ENCODE results near the gene PCDHGB2. TPM values are rescaled to one million over a fixed set of nuclear protein-coding genes. Genes with fewer than 3 reads are reported as not detected.
"Not testable (repeated sequence)": the region's sequence is repeated elsewhere in the genome, so short reads cannot be mapped to it uniquely, and the experiment has no call there.

Gene PCDHGB2
- total and polyA plus RNA-seq, 5 donors = 1.9 to 6.5 (median 4.2) TPM

- WGBS = 30% methylated on average over 77 of the region's 77 CpGs
- intact Hi-C loops (cut with DNase I) = no loop called here
- no peak overlapping the region for H3K27ac ChIP-seq (ENCODE audit: low read length)
- no peaks in the 10 kb centered on the region for H3K27me3 ChIP-seq (ENCODE audit: control insufficient read depth, insufficient read depth)
- peak in 1 of 3 donors; percentile 35 for DNase-seq
- no peak overlapping the region for H3K4me3 ChIP-seq (ENCODE audit: low read length)
- no peak for ATAC-seq
- no peaks in the 10 kb centered on the region for H3K4me1 ChIP-seq (ENCODE audit: control insufficient read depth, insufficient read depth, low read length)
- H3K9me3 ChIP-seq (ENCODE audit: control insufficient read depth, low read length) = peaks cover 9% of the 10 kb centered on the region
Measured at GRCh38 chr5:141389153-141390042, 29.6 kb downstream of the PCDHGB2 start.

GRCh38 chr5:141392429-141393198 lies 32.8 kb downstream of the PCDHGB2 start, which contains the start of gene PCDHGA8:
TSS of gene PCDHGA8 (plus strand) at chr5:141392633. CDS start at chr5:141392814, 181 bp downstream.
- no peak within 1 kb of the TSS for H3K27ac ChIP-seq (ENCODE audit: low read length)
- intact Hi-C loops (cut with DNase I) = no loop called here
- no peaks in the 10 kb centered on the region for H3K27me3 ChIP-seq (ENCODE audit: control insufficient read depth, insufficient read depth)
- ATAC-seq (no peak), DNase-seq (no peak)
- H3K9me3 ChIP-seq (ENCODE audit: control insufficient read depth, low read length) = peaks cover 13% of the 10 kb centered on the region
- WGBS = 26% methylated on average over 38 of the region's 38 CpGs
- no peak within 1 kb of the TSS for H3K4me3 ChIP-seq (ENCODE audit: low read length)
- no peaks in the 10 kb centered on the region for H3K4me1 ChIP-seq (ENCODE audit: control insufficient read depth, insufficient read depth, low read length)

DNA sequence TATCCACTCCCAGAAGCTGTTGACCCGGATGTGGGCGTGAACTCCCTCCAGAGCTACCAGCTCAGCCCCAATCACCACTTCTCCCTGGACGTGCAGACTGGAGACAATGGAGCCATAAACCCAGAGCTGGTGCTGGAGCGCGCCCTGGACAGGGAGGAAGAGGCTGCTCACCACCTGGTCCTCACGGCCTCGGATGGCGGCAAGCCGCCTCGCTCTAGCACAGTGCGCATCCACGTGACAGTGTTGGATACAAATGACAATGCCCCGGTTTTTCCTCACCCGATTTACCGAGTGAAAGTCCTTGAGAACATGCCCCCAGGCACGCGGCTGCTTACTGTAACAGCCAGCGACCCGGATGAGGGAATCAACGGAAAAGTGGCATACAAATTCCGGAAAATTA lies 33.5 kb downstream of the PCDHGB2 start:
- Histone ChIP-seq H3K4me1 (ENCODE audit: control insufficient read depth, insufficient read depth, low read length) (no peaks in the 10 kb centered on the region), H3K4me3 (ENCODE audit: low read length) (no peak overlapping the region), H3K27ac (ENCODE audit: low read length) (no peak overlapping the region), H3K27me3 (ENCODE audit: control insufficient read depth, insufficient read depth) (no peaks in the 10 kb centered on the region), H3K9me3 (ENCODE audit: control insufficient read depth, low read length) (peaks cover 13% of the 10 kb centered on the region)
- intact Hi-C loops (cut with DNase I) = no loop called here
- DNase-seq (no peak), ATAC-seq (no peak)
- WGBS = 35% methylated on average over 21 of the region's 21 CpGs

DNA sequence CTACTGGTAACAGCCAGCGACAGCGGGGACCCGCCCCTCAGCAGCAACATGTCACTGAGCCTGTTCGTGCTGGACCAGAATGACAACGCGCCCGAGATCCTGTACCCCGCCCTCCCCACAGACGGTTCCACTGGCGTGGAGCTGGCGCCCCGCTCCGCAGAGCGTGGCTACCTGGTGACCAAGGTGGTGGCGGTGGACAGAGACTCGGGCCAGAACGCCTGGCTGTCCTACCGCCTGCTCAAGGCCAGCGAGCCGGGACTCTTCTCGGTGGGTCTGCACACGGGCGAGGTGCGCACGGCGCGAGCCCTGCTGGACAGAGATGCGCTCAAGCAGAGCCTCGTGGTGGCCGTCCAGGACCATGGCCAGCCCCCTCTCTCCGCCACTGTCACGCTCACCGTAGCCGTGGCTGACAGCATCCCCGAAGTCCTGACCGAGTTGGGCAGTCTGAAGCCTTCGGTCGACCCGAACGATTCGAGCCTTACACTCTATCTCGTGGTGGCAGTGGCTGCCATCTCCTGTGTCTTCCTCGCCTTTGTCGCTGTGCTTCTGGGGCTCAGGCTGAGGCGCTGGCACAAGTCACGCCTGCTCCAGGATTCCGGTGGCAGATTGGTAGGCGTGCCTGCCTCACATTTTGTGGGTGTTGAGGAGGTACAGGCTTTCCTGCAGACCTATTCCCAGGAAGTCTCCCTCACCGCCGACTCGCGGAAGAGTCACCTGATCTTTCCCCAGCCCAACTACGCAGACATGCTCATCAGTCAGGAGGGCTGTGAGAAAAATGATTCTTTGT lies 34.8 kb downstream of the PCDHGB2 start:
- DNase-seq; ATAC-seq; H3K4me1 ChIP-seq (ENCODE audit: control insufficient read depth, insufficient read depth, low read length); intact Hi-C loops (cut with DNase I); H3K27me3 ChIP-seq (ENCODE audit: control insufficient read depth, insufficient read depth); H3K27ac ChIP-seq (ENCODE audit: low read length); H3K4me3 ChIP-seq (ENCODE audit: low read length): not testable (repeated sequence)
- WGBS = 31% methylated on average over 43 of the region's 53 CpGs
- peaks cover 14% of the 10 kb centered on the region for H3K9me3 ChIP-seq (ENCODE audit: control insufficient read depth, low read length)

DNA sequence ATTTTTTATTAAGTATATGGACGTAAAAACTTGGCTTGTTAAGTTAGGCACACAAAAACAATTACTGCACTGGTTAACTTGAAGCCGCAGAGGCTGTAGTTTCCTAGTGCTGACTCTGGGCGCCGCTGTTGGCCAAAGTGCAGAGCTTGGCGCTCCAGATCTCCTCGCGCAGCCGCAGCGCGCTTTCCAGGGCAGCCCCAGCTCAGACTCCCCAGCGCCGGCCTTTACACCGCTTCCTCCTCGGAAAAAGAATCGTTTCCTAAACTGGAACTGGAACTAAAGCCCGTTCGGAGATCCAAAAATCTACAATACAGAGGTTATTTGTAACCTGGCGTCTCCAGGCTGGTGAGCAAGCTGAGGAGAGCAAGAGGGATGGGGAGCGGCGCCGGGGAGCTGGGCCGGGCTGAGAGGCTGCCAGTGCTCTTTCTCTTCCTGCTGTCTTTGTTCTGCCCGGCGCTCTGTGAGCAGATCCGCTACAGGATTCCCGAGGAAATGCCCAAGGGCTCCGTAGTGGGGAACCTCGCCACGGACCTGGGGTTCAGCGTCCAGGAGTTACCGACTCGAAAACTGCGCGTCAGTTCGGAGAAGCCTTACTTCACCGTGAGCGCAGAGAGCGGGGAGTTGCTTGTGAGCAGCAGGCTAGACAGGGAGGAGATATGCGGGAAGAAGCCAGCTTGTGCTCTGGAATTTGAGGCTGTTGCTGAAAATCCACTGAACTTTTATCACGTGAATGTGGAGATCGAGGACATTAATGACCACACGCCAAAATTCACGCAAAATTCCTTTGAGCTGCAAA lies 38.2 kb downstream of the PCDHGB2 start, which contains the start of gene PCDHGB5:
Gene PCDHGB5, plus strand, starts transcription at position 192 of the 796 bp plus-strand sequence. Its CDS starts 181 bp downstream, at position 373.
- peak in 2 of 3 donors; percentile 76 to 80 for DNase-seq
- H3K27ac ChIP-seq (ENCODE audit: low read length); H3K4me1 ChIP-seq (ENCODE audit: control insufficient read depth, insufficient read depth, low read length); H3K27me3 ChIP-seq (ENCODE audit: control insufficient read depth, insufficient read depth); intact Hi-C loops (cut with DNase I): not testable (repeated sequence)
- H3K4me3 ChIP-seq (ENCODE audit: low read length) = peak within 1 kb of the TSS; percentile 23
- ATAC-seq = peak; percentile 86 to 91
- peaks cover 14% of the 10 kb centered on the region for H3K9me3 ChIP-seq (ENCODE audit: control insufficient read depth, low read length)
- WGBS = 8% methylated on average over 24 of the region's 43 CpGs

GRCh38 chr5:141398608-141399007 lies 38.8 kb downstream of the PCDHGB2 start:
- DNase-seq (no peak), ATAC-seq (no peak)
- Histone ChIP-seq H3K4me3 (ENCODE audit: low read length) (no peak overlapping the region), H3K9me3 (ENCODE audit: control insufficient read depth, low read length) (peaks cover 13% of the 10 kb centered on the region), H3K27ac (ENCODE audit: low read length) (no peak overlapping the region), H3K27me3 (ENCODE audit: control insufficient read depth, insufficient read depth) (no peaks in the 10 kb centered on the region), H3K4me1 (ENCODE audit: control insufficient read depth, insufficient read depth, low read length) (no peaks in the 10 kb centered on the region)
- WGBS = 23% methylated on average over 15 of the region's 15 CpGs
- intact Hi-C loops (cut with DNase I) = no loop called here

DNA sequence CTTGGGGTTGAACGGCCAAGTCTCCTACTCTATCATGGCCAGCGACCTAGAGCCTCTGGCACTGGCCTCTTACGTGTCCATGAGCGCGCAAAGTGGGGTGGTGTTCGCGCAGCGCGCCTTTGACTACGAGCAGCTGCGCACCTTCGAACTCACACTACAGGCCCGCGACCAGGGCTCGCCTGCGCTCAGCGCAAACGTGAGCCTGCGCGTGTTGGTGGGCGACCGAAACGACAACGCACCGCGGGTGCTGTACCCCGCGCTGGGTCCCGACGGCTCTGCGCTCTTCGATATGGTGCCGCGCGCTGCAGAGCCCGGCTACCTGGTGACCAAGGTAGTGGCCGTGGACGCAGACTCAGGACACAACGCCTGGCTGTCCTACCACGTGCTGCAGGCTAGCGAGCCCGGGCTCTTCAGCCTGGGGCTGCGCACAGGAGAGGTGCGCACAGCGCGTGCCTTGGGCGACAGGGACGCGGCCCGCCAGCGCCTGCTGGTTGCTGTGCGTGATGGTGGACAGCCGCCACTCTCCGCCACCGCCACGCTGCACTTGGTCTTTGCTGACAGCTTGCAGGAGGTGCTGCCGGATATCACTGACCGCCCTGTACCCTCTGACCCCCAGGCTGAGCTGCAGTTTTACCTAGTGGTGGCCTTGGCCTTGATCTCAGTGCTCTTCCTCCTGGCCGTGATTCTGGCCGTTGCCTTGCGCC lies 39.9 kb downstream of the PCDHGB2 start:
- intact Hi-C loops (cut with DNase I) = loop anchor here in 1 of 4 donors (10.0 kb wide), 1 partner anchor 165 kb away; no protein-coding TSS in a partner anchor
- ATAC-seq = peak in 1 of 2 donors; percentile 19
- WGBS = 22% methylated on average over 61 of the region's 61 CpGs
- Histone ChIP-seq H3K9me3 (ENCODE audit: control insufficient read depth, low read length) (peaks cover 14% of the 10 kb centered on the region), H3K27me3 (ENCODE audit: control insufficient read depth, insufficient read depth) (no peaks in the 10 kb centered on the region), H3K4me3 (ENCODE audit: low read length) (no peak overlapping the region), H3K27ac (ENCODE audit: low read length) (no peak overlapping the region), H3K4me1 (ENCODE audit: control insufficient read depth, insufficient read depth, low read length) (no peaks in the 10 kb centered on the region)
- DNase-seq = no peak

DNA sequence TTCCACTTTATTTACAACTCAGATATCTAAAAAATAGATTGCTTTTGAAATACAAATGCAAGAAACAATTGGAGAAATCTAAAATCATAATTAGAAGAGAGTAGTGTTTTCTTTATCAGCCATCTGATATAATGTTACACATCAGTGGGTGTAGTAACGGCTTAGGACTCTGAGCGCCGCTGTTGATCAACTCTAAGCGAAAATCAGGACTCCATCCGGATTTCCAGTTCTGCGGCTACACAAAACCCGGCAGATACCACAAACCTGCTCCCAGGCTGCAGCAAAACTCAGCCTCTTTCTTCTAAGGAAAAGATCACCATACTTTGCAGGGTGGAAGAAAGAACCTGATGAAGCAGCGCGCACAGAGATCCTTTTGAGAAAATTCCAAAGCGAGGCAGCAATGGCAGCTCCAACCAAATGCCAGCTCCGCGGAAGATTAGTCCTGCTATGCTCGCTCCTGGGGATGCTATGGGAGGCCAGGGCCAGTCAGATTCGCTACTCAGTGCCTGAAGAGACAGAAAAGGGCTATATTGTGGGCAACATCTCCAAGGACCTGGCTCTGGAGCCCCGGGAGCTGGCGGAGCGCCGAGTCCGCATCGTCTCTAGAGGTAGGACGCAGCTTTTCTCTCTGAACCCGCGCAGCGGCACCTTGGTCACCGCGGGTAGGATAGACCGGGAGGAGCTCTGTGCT lies 42.9 kb downstream of the PCDHGB2 start, which contains the start of gene PCDHGA9:
Gene PCDHGA9, plus strand, starts transcription at position 226 of the 691 bp plus-strand sequence. Its CDS starts 175 bp downstream, at position 401.
- Histone ChIP-seq H3K9me3 (ENCODE audit: control insufficient read depth, low read length) (peaks cover 15% of the 10 kb centered on the region), H3K27me3 (ENCODE audit: control insufficient read depth, insufficient read depth) (no peaks in the 10 kb centered on the region), H3K27ac (ENCODE audit: low read length) (no peak within 1 kb of the TSS), H3K4me3 (ENCODE audit: low read length) (peak within 1 kb of the TSS; percentile 40), H3K4me1 (ENCODE audit: control insufficient read depth, insufficient read depth, low read length) (no peaks in the 10 kb centered on the region)
- intact Hi-C loops (cut with DNase I) = loop anchor here in 1 of 4 donors (10.0 kb wide), 1 partner anchor 168 kb away; no protein-coding TSS in a partner anchor
- 19% methylated on average over 27 of the region's 27 CpGs for WGBS
- ATAC-seq = no peak
- DNase-seq = no peak

DNA sequence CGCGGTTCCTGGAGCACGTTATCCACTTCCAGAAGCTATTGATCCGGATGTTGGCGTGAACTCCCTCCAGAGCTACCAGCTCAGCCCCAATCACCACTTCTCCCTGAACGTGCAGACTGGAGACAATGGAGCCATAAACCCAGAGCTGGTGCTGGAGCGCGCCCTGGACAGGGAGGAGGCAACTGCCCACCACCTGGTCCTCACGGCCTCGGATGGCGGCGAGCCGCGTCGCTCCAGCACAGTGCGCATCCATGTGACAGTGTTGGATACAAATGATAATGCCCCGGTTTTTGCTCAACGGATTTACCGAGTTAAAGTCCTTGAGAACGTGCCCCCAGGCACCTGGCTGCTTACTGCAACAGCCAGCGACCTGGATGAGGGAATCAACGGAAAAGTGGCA lies 43.6 kb downstream of the PCDHGB2 start:
- H3K9me3 ChIP-seq (ENCODE audit: control insufficient read depth, low read length) = peaks cover 15% of the 10 kb centered on the region
- ATAC-seq (no peak), DNase-seq (no peak)
- peak overlapping the region; percentile 40 for H3K4me3 ChIP-seq (ENCODE audit: low read length)
- 27% methylated on average over 22 of the region's 22 CpGs for WGBS
- H3K4me1 ChIP-seq (ENCODE audit: control insufficient read depth, insufficient read depth, low read length) = no peaks in the 10 kb centered on the region
- intact Hi-C loops (cut with DNase I) = loop anchor here in 1 of 4 donors (10.0 kb wide), 1 partner anchor 169 kb away; no protein-coding TSS in a partner anchor
- no peaks in the 10 kb centered on the region for H3K27me3 ChIP-seq (ENCODE audit: control insufficient read depth, insufficient read depth)
- H3K27ac ChIP-seq (ENCODE audit: low read length) = no peak overlapping the region

Measured in right cardiac atrium (tissue), 5 donors.